Measurements from ENCODE around the gene RNF25. TPM values are rescaled to one million over a fixed set of nuclear protein-coding genes. Genes with fewer than 3 reads are reported as not detected.

Gene RNF25
- total and polyA plus RNA-seq, 4 donors = 15.5 to 34.4 (median 20.0) TPM

- H3K27me3 ChIP-seq (ENCODE audit: control insufficient read depth in 3 of 3, insufficient read depth in 3 of 3, low read length in 2 of 3) = no peaks in the 10 kb centered on the region
- no peak overlapping the region for H3K4me3 ChIP-seq
- ATAC-seq (ENCODE audit: insufficient read depth, low FRiP score) (no peak), DNase-seq (no peak)
- no peak for TF ChIP-seq CTCF (IDR thresholded peaks at IDR 0.05; ENCODE audit: control extremely low read depth, extremely low read depth)
- H3K9ac ChIP-seq (ENCODE audit: insufficient read depth in 1 of 2, low read length in 2 of 2) = no peak overlapping the region
- H3K36me3 ChIP-seq (ENCODE audit: control insufficient read depth in 4 of 4, insufficient read depth in 4 of 4, low read length in 4 of 4) = peaks cover 0 to 5% (median 0%) of the 10 kb centered on the region in 4 donors
- H3K9me3 ChIP-seq (ENCODE audit: control insufficient read depth in 4 of 4, insufficient read depth in 3 of 4, low read length in 3 of 4) = no peaks in the 10 kb centered on the region
- WGBS, 2 donors = 68 to 77% methylated on average over 3 of the region's 3 CpGs
- no peak overlapping the region for H3K27ac ChIP-seq (ENCODE audit: low read depth in 1 of 2, low read length in 1 of 2)
- peaks cover 0 to 7% (median 3%) of the 10 kb centered on the region in 5 donors for H3K4me1 ChIP-seq (ENCODE audit: control insufficient read depth in 5 of 5, insufficient read depth in 5 of 5, low read length in 5 of 5)
Observed at GRCh38 chr2:218717262-218717661, 45.5 kb upstream of the RNF25 start.

- WGBS, 2 donors = 73 to 82% methylated on average over 4 of the region's 4 CpGs
Observed at GRCh38 chr2:218716070-218716469, 44.3 kb upstream of the RNF25 start.

GRCh38 chr2:218713922-218714321 lies 42.1 kb upstream of the RNF25 start:
- ATAC-seq (ENCODE audit: insufficient read depth, low FRiP score) (no peak), DNase-seq (no peak)
- no peak for TF ChIP-seq CTCF (IDR thresholded peaks at IDR 0.05; ENCODE audit: control extremely low read depth, extremely low read depth)
- WGBS, 2 donors = 79 to 95% methylated on average over 2 of the region's 2 CpGs
- Histone ChIP-seq H3K4me1 (ENCODE audit: control insufficient read depth in 5 of 5, insufficient read depth in 5 of 5, low read length in 5 of 5) (peaks cover 0 to 17% (median 7%) of the 10 kb centered on the region in 5 donors), H3K27ac (ENCODE audit: low read depth in 1 of 2, low read length in 1 of 2) (no peak overlapping the region), H3K36me3 (ENCODE audit: control insufficient read depth in 4 of 4, insufficient read depth in 4 of 4, low read length in 4 of 4) (peaks cover 0 to 5% (median 0%) of the 10 kb centered on the region in 4 donors), H3K9me3 (ENCODE audit: control insufficient read depth in 4 of 4, insufficient read depth in 3 of 4, low read length in 3 of 4) (no peaks in the 10 kb centered on the region), H3K9ac (ENCODE audit: insufficient read depth in 1 of 2, low read length in 2 of 2) (no peak overlapping the region), H3K27me3 (ENCODE audit: control insufficient read depth in 3 of 3, insufficient read depth in 3 of 3, low read length in 2 of 3) (no peaks in the 10 kb centered on the region), H3K4me3 (no peak overlapping the region)

More at GRCh38 chr2:218716070-218716469, 44.3 kb upstream of the RNF25 start:
- Histone ChIP-seq H3K4me1 (ENCODE audit: control insufficient read depth in 5 of 5, insufficient read depth in 5 of 5, low read length in 5 of 5) (peaks cover 0 to 17% (median 7%) of the 10 kb centered on the region in 5 donors), H3K4me3 (no peak overlapping the region), H3K9me3 (ENCODE audit: control insufficient read depth in 4 of 4, insufficient read depth in 3 of 4, low read length in 3 of 4) (no peaks in the 10 kb centered on the region), H3K36me3 (ENCODE audit: control insufficient read depth in 4 of 4, insufficient read depth in 4 of 4, low read length in 4 of 4) (peaks cover 0 to 5% (median 0%) of the 10 kb centered on the region in 4 donors), H3K27ac (ENCODE audit: low read depth in 1 of 2, low read length in 1 of 2) (peak overlapping the region in 1 of 2 donors; percentile 14), H3K9ac (ENCODE audit: insufficient read depth in 1 of 2, low read length in 2 of 2) (no peak overlapping the region), H3K27me3 (ENCODE audit: control insufficient read depth in 3 of 3, insufficient read depth in 3 of 3, low read length in 2 of 3) (no peaks in the 10 kb centered on the region)
- DNase-seq (peak in 2 of 3 donors; percentile 13), ATAC-seq (ENCODE audit: insufficient read depth, low FRiP score) (no peak)
- no peak for TF ChIP-seq CTCF (IDR thresholded peaks at IDR 0.05; ENCODE audit: control extremely low read depth, extremely low read depth)

- Histone ChIP-seq H3K27ac (ENCODE audit: low read depth in 1 of 2, low read length in 1 of 2) (no peak overlapping the region), H3K9ac (ENCODE audit: insufficient read depth in 1 of 2, low read length in 2 of 2) (peak overlapping the region; percentile 39 to 64), H3K36me3 (ENCODE audit: control insufficient read depth in 4 of 4, insufficient read depth in 4 of 4, low read length in 4 of 4) (peaks cover 0 to 3% (median 0%) of the 10 kb centered on the region in 4 donors), H3K9me3 (ENCODE audit: control insufficient read depth in 4 of 4, insufficient read depth in 3 of 4, low read length in 3 of 4) (no peaks in the 10 kb centered on the region), H3K27me3 (ENCODE audit: control insufficient read depth in 3 of 3, insufficient read depth in 3 of 3, low read length in 2 of 3) (no peaks in the 10 kb centered on the region), H3K4me3 (no peak overlapping the region), H3K4me1 (ENCODE audit: control insufficient read depth in 5 of 5, insufficient read depth in 5 of 5, low read length in 5 of 5) (peaks cover 0 to 17% (median 7%) of the 10 kb centered on the region in 5 donors)
- no peak for ATAC-seq (ENCODE audit: insufficient read depth, low FRiP score)
- no peak for TF ChIP-seq CTCF (IDR thresholded peaks at IDR 0.05; ENCODE audit: control extremely low read depth, extremely low read depth)
- 10 to 20% methylated on average over 5 of the region's 5 CpGs for WGBS, 2 donors
- peak in 1 of 3 donors; percentile 14 for DNase-seq
Observed at GRCh38 chr2:218711550-218711929, 39.7 kb upstream of the RNF25 start.
